HEK293 (cell line): ENCODE data around the gene LRRFIP1.

Source experiments
- ZNF239 ChIP-seq: fragments of 450-650 bp; formaldehyde crosslinking; IDR thresholded peaks from 2 replicates; pipeline ENCODE4 v1.5.1; 2016; ENCODE audit warnings: missing biosample characterization, missing genetic modification characterization
- ZNF692 ChIP-seq: fragments of 450-650 bp; formaldehyde crosslinking; IDR thresholded peaks from 2 replicates; pipeline ENCODE4 v1.5.1; 2016; ENCODE audit warnings: missing biosample characterization, missing genetic modification characterization

GRCh38 chr2:237640493-237640998, 13.2 kb downstream of the LRRFIP1 start:
- TF ChIP-seq ZNF692 (tag by site-specific recombination) (no peak), ZNF239 (tag by site-specific recombination) (no peak)
